Left colon (tissue), 2 donors: ENCODE results near the gene ZNF468. TPM values are rescaled to one million over a fixed set of nuclear protein-coding genes. Genes with fewer than 3 reads are reported as not detected.
A peak's percentile ranks its signal among the peaks of the same experiment; 100 is the strongest.
"Not testable (repeated sequence)": the region's sequence is repeated elsewhere in the genome, so short reads cannot be mapped to it uniquely, and the experiment has no call there.

Experiments used
- ATAC-seq: fragments of 200-7000 bp; cut with Tn5 transposase; one replicate; pipeline ENCODE4 v1.9.1; 2020; ENCODE audit warnings: mild to moderate bottlenecking, moderate library complexity
- DNase-seq, 2 donors: peaks; one replicate each; pipeline ENCODE4 v3.0.0-alpha.2; 2020
- intact Hi-C, 2 donors: fragments of 100-400 bp; cut with DNase I in 1 of 2; cut with micrococcal nuclease in 1 of 2; formaldehyde crosslinking; loops; one replicate each; pipeline versions ENCODE4 v1.11.2 to v1.14.0; 2022; cut with DNase I, micrococcal nuclease
- long read RNA-seq: library from polyadenylated mRNA; unstranded; transcript quantifications from one replicate; pipeline ENCODE4 v2.0.0, GENCODE V29; 2021
- total RNA-seq, 2 donors: library from RNA; stranded (reverse); fragmentation: NEBNext Ultra II Directional; extraction: Animal tissue kit (Norgen Biotek cat#: 25700); gene quantifications; one replicate each; pipeline ENCODE4 v1.2.1, GENCODE V29; 2021
- donor health status: DM: no; HTN: no; CAD: no.
- donor health status: DM: yes; HTN: yes; CAD: no.

Gene ZNF468
- 10 to 100 TPM; 16.0 to 23.4 TPM for total RNA-seq
- long read RNA-seq, full-length matches to known transcripts = 25 of 38 reads
- long read RNA-seq, partial matches to known transcripts = 1 of 38 reads
- long read RNA-seq, other reads (novel, unspliced or antisense) = 12 of 38 reads

DNA sequence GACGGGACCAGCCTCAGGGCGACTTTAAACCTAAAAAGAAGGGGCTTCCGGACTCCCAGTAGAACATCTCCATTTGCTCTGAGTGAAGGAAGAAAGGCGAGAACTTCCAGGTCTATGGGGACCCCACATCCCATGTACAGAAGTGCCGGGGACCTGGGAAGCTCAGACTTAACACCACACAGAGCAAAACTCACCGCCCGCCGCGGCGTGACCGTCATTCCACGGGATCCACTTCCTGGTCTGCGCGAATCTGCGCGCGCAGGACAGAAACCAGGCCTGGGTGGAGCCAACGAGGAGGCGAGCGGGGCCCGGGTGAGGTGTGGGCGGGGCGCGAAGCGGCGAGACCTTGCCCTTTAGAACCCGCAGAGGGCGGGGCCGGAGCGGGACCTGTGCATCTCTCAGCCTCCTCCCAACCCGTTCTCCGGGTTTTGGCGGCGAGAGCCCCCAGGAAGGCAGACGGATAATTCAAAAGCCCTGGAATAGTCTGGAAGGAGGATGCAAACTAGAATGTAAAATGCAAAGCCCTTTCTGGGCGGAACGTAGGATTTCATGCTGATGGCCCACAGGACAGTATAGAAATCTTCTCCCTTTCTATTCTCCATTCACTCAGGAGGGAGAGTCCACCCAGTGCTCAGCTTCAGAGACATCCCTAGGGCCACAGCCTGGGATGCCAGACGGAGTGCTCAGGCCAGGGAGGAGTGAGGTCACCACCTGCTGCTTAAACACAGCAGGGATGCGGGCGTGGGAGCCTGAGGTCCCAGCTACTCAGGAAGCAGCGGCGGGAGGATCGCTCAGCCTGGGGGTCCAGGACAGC is at the start of gene ZNF468:
TSS of gene ZNF468 (minus strand) at position 242 of the 814 bp plus-strand sequence. CDS start 3,347 bp downstream, outside the sequence.
- intact Hi-C loops = not testable (repeated sequence)
- peak; percentile 99 for ATAC-seq
- DNase-seq = peak; percentile 83 to 87

- ATAC-seq, DNase-seq, intact Hi-C loops: not testable (repeated sequence)
These were observed 46.8 kb upstream of the ZNF468 start for GRCh38 chr19:52904052-52904780.

DNA sequence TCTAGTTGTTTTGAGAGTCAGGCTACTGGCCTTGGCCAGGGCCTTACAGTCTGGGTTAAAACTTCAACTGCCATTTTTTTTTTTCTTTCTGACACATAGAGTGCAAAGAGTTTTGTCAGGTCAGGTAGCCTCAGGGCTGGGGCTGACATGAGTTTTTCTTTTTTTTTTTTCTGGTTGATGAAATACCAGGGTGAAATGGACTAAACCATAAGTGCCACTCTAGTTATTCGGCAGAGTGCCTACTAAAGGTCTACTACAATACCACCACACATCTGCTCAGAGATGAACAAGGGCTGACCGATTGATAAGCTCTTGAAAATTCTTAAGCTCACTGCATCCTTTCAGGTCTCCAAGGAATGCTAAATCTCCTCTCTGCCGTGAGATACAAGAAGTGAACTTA is 44.4 kb upstream of the ZNF468 start:
- DNase-seq (no peak), ATAC-seq (no peak)
- intact Hi-C loops = no loop called here

GRCh38 chr19:52898596-52898995 is 41.2 kb upstream of the ZNF468 start:
- ATAC-seq, intact Hi-C loops, DNase-seq: not testable (repeated sequence)

DNA sequence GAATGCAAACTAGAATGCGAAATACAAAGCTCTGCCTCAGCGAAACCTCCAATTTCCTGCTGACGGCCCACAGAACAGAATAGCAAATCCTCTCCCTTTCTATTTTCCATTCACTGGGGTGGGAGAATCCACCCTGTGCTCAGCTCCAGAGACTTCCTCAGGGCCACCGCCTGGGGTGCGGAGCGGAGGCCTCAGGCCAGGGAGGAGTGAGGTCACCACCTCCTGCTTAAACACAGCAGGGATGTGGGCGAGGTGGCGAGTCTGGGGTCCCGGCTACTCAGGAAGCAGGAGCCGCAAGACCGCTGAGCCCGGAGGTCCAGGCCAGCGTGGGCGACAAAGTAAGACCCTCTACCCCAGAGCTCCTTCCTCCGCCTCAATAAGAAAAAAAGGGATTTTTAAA is 40.7 kb upstream of the ZNF468 start:
- intact Hi-C loops = no loop called here
- ATAC-seq = no peak
- DNase-seq = peak in 1 of 2 donors; percentile 9

DNA sequence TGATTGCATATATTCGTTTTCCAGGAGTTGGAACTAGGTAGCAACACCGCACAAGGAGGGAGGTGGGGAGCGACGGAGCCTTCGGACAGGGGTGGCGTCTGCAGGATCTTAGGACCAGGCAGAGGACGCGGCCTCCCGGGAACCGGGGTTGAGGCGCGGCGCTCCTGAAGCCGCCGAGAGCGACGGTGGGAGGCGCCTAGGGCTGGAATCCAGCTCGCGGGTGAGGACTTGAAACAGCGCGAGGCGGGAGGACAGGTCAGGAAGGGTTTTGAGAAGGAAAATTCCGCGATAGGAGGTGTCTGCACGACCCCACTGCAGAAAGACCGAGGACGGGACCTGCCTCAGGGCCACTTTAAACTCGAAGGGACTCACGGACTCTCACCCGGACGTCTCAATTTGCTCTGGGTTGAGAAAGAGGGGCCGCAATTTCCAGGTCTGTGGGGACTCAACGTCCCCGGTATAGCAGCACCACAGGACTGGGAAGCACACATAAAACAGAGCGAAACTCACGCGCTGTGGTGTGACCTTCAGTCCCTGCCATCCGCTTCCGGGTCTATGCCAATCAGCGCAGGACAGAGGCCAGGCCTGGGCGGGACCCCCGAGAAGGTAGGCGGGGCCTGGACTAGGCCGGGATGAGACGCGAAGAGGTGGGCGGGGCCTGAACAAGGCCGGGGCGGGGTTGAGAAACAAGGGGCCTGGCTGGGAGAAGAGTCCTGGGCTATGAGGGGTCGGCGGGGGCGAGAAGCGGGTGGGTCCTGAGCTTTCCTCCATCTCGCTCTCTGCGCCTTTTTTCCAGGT is 39.9 kb upstream of the ZNF468 start, which contains the start of gene ZNF320:
TSS of gene ZNF320 (minus strand) at position 498 of the 798 bp plus-strand sequence. CDS start 7,380 bp downstream, outside the sequence.
- ATAC-seq = peak; percentile 97
- intact Hi-C loops = no loop called here
- DNase-seq = peak; percentile 97

DNA sequence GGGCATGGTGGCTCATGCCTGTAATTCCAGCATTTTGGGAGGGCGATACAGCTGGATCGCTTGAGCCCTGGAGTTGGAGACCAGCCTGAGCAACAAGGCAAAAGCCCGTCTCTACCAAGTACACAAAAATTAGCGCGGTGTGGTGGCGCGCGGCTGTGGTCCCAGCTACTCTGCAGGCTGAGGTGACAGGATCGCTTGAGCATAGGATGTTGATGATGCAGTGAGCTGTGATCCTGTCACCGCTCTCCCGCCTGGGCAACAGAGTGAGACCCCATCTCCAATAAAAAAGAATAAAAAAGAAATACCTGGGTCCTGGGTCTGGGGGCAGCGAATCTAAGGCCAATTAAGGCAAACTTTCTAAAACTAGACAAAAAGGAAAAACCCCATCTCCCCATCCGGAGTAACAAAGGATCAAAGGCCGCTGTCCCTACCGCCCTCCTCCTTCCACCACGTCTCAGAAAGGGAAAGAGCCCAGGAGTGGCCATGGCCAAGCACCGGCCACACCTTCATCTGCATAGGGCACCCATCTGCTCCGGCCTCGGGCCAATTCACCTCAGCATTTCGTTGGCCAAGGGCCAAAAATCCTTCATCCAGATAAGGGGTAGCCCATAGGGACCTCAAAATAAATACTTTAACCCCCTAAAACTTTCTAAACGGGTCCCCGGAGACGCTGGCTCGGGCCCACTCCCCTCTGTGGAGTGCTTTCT is 39.2 kb upstream of the ZNF468 start:
- ATAC-seq (peak; percentile 89), DNase-seq (peak; percentile 80 to 85)
- intact Hi-C loops = no loop called here

GRCh38 chr19:52891336-52891735 is 33.9 kb upstream of the ZNF468 start:
- ATAC-seq (no peak), DNase-seq (no peak)
- intact Hi-C loops = no loop called here

GRCh38 chr19:52889931-52890330 is 32.5 kb upstream of the ZNF468 start:
- no peak for DNase-seq
- intact Hi-C loops = no loop called here
- no peak for ATAC-seq

DNA sequence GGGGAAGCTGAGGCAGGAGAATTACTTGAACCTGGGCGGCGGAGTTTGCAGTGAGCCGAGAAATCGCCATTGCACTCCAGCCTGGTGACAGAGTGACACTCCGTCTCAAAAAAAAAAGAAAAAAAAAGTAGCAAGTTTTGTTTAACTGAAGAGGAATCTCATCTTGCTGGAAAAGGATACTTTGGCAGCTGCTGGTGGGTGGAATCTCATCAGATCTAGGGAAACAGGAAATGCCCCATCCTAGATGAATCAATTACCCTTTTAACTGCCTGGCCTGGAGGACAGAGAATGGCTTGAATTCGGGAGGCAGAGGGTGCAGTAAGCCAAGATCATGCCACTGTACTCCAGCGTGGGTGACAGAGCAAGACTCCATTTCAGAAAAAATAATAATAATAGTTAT is 31.7 kb upstream of the ZNF468 start:
- ATAC-seq = no peak
- DNase-seq = no peak
- intact Hi-C loops = no loop called here

DNA sequence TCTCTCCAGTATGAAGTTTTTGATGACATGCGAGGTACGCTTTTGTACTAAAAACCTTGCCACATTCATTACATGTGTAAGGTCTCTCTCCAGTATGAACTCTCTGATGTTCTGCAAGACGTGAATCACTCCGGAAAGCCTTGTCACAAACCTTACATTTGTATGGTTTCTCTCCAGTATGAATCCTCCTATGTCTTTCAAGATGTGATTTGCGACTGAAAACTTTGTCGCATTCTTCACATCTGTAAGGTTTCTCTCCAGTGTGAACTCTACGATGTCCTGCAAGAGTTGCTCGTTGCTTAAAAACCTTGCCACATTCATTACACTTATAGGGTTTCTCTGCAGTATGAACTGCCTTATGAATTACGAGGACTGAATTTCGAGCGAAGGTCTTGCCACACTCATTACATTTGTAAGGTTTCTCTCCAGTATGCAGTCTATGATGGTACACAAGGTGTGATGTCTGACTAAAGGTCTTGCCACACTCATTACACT is 23.5 kb upstream of the ZNF468 start:
- ATAC-seq = no peak
- DNase-seq = no peak
- intact Hi-C loops = no loop called here

DNA sequence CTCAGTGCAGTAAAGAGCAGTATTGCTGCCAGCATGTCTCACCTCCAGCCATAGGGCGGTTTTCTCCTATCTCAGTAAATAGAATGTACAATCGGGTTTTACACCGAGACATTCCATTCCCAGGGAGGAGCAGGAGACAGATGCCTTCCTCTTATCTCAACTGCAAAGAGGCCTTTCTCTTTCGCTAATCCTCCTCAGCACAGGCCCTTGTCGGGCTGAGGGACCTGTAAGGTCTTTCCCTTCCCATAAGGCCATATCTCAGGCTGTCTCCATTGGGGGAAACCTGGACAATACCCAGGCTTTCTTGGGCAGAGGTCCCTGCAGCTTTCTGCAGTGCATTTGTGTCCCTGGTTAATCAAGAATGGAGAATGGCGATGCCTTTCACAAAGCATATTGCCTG is 15.6 kb upstream of the ZNF468 start:
- ATAC-seq, intact Hi-C loops, DNase-seq: not testable (repeated sequence)

DNA sequence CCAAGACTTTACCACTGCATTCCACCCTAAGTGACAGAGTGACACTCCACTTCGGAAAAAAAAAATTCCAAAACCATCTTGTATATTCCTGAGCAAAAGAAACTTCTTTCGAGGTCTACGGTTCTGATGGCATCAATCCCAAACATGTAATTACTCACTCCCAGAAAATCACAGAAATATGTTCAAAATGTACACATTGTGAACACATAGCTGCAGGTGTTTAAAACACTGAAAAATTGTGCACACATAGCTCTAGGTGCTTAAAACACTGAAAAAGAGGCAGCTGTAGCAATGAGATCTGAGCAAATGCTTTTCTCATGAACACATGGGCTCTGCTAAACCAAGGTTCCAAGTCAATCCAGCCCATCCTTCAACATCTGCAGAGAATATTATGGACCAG is 14.0 kb upstream of the ZNF468 start:
- intact Hi-C loops = no loop called here
- ATAC-seq = no peak

DNA sequence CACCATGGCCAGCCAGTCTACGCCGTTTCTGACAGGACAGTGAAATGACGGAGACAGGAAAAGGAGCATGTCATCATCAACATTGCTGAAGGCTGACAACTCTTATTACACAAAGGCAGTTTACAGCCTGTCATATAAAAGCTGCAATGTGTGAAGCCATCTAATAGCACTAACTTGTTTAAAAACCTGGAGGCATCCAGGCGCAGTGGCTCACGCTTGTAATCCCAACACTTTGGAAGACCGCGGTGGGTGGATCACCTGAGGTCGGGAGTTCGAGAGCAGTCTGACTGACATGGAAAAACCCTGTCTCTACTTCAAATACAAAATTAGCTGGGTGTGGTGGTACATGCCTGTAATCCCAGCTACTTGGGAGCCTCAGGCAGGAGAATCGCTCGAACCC is 10.6 kb upstream of the ZNF468 start:
- DNase-seq, intact Hi-C loops, ATAC-seq: not testable (repeated sequence)

More for the DNA sequence above, 14.0 kb upstream of the ZNF468 start:
- no peak for DNase-seq

GRCh38 chr19:52856540-52857377 is 660 bp downstream of the ZNF468 start:
- peak; percentile 47 for ATAC-seq
- DNase-seq, intact Hi-C loops: not testable (repeated sequence)

GRCh38 chr19:52847352-52847751 is 10.1 kb downstream of the ZNF468 start:
- intact Hi-C loops, ATAC-seq, DNase-seq: not testable (repeated sequence)

DNA sequence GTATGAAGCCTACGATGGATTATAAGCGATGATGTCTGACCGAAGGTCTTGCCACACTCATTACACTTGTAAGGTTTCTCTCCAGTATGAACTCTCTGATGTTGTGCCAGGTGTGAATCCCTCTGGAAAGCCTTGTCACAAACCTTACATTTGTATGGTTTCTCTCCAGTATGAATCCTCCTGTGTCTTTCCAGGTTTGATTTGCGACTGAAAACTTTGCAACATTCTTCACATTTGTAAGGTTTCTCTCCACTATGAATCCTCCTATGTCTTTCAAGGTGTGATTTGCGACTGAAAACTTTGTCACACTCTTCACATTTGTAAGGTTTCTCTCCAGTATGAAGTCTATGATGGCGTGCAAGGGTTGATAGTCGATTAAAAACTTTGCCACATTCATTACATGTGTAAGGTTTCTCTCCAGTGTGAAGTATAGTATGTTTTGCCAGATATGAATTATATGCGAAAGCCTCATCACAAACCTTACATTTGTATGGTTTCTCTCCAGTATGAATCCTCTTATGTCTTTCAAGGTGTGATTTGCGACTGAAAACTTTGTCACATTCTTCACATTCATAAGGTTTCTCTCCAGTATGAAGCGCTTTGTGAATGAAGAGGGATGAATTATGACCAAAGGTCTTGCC is 16.5 kb downstream of the ZNF468 start:
- DNase-seq, intact Hi-C loops, ATAC-seq: not testable (repeated sequence)
